GM18505 (cell line): ENCODE measurements around the gene ZBTB20.

Source experiments
- ATAC-seq: cut with Tn5 transposase; IDR thresholded peaks from one replicate; pipeline ENCODE4 v1.9.1; 2021; ENCODE audit not compliant: unreplicated experiment
- POLR2A ChIP-seq: IDR thresholded peaks from 4 replicates; pipeline ENCODE4 v1.6.1; 2011; ENCODE audit warnings: borderline replicate concordance; ENCODE audit not compliant: insufficient read depth, insufficient read length; ENCODE audit errors: extremely low read depth

The ZBTB20 gene

DNA sequence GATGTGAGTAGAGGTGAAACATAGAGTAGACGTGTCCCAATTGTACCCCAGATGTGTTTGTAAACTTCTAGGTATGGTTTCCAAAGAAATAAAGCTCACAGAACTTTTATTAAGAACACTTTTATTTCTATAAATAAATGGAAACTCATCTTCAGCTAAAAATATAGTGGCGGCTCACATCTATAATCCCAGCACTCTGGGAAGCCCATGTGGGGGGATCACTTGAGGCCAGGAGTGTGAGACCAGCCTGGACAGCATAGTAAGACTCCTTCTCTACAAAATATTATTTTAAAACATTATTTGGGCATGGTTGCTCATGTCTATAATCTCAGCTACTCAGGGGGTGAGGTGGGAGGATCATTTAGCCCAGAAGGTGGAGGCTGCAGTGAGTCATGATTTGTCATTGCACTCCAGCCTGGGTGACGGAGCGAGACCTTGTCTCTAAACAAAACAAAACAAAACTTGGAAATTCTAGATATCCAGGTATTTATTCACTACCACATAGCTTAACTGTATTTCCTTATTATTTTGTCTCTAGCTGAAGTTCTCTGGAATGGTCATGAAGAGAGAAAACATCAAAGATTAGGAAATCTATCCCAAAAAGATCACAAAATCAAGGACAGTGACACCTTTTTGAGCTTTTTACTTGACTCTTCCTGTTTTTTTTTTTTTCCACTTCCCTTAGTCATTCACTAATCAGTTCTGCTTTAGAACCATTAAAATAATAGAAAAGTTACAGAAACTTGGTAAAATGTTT lies 595.1 kb downstream of the ZBTB20 start:
- ATAC-seq, result no peak
- TF ChIP-seq POLR2A, result no peak

GRCh38 chr3:114550165-114550564 lies 596.9 kb downstream of the ZBTB20 start:
- ATAC-seq, result no peak
- no peak for TF ChIP-seq POLR2A

DNA sequence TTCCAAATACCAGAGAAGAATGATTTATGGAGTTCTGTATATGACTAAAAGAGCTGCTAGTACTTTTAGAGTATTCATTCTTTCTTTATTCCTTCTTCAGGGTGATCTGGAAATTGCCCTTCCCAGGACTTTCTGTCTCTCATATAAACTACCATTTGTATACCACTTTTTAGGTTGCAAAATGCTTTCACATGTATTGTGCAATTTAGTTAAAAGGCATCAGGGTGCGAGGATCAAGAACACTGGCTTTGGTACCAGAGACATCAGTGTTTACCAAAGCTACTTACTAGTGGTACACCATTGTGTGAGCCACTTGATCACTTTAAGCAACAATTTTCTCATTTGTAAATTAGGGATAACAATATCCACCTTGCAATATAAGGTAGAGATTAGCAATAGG lies 601.9 kb downstream of the ZBTB20 start:
- no peak for TF ChIP-seq POLR2A
- no peak for ATAC-seq

GRCh38 chr3:114542359-114542758 lies 604.7 kb downstream of the ZBTB20 start:
- no peak for ATAC-seq
- no peak for TF ChIP-seq POLR2A

DNA sequence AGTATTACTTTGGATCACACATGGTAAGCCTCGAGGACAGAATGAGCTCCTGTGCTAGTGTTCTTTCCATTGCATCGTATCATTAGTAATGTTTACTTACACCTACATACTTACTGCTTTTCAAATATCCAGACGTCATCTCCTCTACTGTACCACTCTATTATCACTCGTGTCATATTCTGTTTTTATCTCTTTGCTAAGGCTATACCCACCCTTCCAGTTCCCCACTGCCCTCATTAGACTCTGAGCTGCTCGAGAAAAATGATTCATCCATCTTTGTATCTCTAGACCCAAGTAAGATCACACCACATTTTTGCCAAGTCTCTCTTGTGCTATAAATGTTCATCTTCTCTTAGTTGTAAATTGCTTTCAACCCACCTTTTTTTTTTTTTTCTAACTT lies 607.6 kb downstream of the ZBTB20 start:
- TF ChIP-seq POLR2A, result no peak
- ATAC-seq, result no peak

DNA sequence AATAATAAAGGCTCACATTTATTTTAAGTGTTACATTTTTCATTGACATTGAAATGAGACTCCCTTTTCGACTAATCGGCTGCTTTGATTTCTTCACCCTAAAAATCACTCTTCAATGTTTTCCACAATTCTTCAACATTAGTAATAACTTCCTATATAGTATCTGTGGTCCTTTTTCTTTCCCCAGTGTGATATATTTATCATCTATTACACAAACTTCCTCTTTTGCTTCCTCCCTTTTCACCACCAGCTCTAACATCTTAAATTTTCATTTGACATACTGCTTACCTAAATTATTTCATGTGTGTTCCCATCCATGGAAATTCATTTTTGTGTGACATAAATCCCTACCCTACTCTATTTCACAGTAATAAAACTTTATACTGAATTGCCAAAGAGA lies 608.9 kb downstream of the ZBTB20 start:
- ATAC-seq, result no peak
- no peak for TF ChIP-seq POLR2A

GRCh38 chr3:114528517-114528916 lies 618.6 kb downstream of the ZBTB20 start:
- ATAC-seq, result no peak
- no peak for TF ChIP-seq POLR2A

GRCh38 chr3:114527036-114527644 lies 619.9 kb downstream of the ZBTB20 start:
- ATAC-seq, result no peak
- TF ChIP-seq POLR2A, result no peak

DNA sequence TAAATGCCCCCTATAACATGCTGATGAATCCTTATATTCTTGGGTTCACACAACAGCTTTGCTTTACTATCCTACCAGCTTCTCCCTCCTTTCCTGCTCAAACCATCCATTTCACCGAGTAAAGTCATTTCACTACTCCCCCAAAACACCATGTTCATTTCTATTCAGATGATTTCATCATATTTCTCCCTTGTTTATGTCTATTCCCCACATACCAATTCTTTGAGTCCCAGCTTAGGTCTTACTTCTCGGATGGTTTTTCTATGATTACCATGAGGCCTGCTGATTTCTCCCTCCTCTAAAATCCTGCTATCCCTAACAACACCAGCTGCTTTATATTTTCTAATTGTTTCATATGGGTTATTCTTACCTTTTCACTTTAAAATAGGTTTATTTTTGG lies 621.8 kb downstream of the ZBTB20 start:
- no peak for ATAC-seq
- no peak for TF ChIP-seq POLR2A

DNA sequence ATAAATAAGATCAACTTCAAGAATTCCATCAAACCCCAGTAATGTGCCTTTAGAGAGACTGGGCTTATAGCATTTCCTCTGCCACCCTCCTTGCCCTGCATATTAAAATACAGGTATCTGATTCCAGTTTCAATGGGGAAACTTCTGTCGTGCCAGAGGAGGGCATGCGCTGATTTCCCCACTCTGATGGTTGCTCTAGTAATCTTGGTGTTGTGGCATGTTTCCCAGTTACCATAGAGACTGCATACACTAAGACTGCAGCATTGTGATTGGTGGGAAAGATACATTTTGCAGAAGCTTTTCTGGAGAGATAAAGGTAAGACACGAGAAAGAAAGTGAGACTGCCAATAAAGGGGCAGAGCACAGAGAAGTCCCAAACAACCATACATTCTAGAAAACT lies 627.7 kb downstream of the ZBTB20 start:
- TF ChIP-seq POLR2A, result no peak
- ATAC-seq, result no peak

- ATAC-seq, result no peak
- TF ChIP-seq POLR2A, result no peak
These were observed 628.8 kb downstream of the ZBTB20 start for GRCh38 chr3:114518206-114518808.

DNA sequence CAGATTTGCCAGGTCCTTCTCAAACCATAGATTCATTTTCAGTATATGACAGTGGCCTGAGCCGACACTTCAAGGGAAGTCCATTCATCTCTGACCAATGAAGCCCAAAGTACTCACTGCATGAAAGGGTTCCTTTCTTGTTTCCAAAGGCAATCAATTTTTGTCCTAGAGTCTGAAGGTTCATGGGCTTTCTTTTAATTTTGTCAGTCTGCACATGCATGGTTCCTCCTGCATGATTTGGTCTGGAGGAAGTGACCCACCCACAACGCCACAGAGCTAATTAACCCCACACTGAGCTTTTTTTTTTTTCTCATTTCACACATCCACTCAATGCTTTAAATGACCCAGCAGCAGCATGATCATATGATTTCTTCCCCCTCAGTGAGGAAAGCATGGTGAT lies 636.9 kb downstream of the ZBTB20 start:
- no peak for ATAC-seq
- TF ChIP-seq POLR2A, result no peak

DNA sequence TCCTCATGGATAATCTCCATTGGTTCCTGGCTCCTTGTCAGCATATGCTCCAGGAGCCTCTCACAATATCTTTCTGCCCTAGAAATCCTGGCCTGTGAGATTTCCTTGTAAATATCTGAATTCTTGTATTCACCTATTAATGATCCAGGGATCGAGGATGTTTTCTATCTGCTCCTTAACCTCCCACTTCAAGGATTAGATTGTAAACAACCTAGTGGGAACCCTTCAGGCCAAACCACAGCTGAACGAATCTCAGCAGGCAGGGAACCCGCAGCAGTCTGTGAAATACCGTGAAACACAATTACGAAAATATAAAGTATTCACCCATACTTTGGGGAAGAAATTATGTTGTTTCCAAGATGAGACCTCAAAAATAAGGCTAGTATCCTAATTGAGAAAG lies 637.3 kb downstream of the ZBTB20 start:
- ATAC-seq, result no peak
- no peak for TF ChIP-seq POLR2A

- TF ChIP-seq POLR2A, result no peak
These were observed 638.1 kb downstream of the ZBTB20 start for GRCh38 chr3:114508976-114509375.

GRCh38 chr3:114508208-114508607 lies 638.9 kb downstream of the ZBTB20 start:
- TF ChIP-seq POLR2A, result no peak
- ATAC-seq, result no peak

More at GRCh38 chr3:114508976-114509375, 638.1 kb downstream of the ZBTB20 start:
- ATAC-seq, result no peak
